GM18505 (cell line): Measurements from ENCODE around the gene UNC45A.

ENCODE experiments used
- ATAC-seq: cut with Tn5 transposase; IDR thresholded peaks from one replicate; pipeline ENCODE4 v1.9.1; 2021; ENCODE audit not compliant: unreplicated experiment
- POLR2A ChIP-seq: IDR thresholded peaks from 4 replicates; pipeline ENCODE4 v1.6.1; 2011; ENCODE audit warnings: borderline replicate concordance; ENCODE audit not compliant: insufficient read depth, insufficient read length; ENCODE audit errors: extremely low read depth

UNC45A gene

DNA sequence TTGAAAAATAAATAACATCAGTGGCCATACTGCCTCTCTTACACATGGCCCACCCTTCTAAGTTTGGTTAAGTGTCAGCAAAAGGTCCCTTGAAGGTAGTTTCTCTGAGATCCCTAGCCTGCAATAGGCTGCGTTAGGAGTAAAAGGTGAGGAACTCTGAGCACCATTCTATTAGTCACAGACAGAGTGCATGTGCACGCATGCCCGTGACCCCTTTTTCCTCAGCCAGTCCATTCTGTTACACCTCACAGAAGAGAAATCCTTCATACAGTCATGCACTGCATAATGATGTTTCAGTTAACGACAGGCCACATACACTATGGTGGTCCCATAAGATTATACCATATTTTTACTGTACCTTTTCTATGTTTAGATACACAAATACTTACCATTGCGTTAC, 32.1 kb downstream of the UNC45A start:
- TF ChIP-seq POLR2A, result no peak
- ATAC-seq, result no peak

- no peak for ATAC-seq
- TF ChIP-seq POLR2A, result no peak
Measured at GRCh38 chr15:90968434-90968833, 33.3 kb downstream of the UNC45A start.

DNA sequence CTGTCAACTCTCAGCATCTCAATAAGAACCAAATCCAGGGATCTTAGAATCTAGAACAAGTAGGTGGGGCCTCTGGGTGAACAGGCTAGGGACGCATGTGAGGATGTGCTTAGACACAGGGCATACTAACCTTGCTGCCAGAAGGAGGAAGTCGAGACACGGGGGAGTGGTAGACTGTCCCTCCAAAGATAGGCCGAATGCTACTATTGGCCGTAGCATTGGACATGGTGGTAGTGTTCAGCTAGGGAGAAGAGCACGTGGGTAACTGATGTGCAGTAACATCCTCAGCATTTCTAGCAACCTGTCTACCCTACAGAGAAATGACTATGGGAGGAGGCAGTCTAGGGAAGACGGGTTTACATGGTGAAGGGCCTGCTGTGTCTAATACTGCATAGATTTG, 35.2 kb downstream of the UNC45A start:
- TF ChIP-seq POLR2A, result no peak
- no peak for ATAC-seq

DNA sequence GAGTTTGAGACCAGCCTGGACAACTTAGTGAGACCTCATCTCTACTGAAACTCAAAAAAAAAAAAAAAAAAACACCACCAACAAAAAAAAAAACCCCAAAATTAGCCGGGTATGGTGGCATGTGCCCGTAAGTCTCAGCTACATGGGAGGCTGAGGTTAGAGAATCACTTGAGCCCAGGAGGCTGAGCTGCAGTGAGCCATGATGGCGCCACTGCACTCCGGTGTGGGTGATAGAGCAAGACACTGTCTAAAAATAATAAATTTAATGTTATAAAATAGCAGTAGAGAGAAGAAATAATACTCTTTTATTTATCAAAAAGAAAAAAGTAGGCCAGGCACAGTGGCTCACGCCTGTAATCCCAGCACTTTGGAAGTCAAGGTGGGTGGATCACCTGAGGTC, 37.0 kb downstream of the UNC45A start:
- no peak for TF ChIP-seq POLR2A
- ATAC-seq, result no peak

DNA sequence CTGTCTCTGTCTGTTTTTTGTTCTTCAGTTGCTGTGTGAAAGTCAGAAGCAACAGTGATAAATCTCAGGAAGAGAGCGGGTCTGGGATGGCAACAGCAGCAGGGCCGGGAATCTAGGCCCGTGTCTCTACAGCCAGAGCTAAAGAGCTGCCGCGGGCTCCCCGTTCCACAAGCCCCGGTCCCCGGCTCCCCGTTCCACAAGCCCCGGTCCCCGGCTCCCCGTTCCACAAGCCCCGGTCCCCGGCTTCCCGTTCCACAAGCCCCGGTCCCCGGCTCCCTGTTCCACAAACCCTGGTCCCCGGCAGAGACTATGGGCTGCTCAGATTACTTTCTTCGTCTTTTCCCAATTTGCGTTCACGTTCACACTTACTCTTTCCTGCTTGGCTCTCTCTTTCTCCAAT, 39.1 kb downstream of the UNC45A start:
- no peak for ATAC-seq
- TF ChIP-seq POLR2A, result no peak

DNA sequence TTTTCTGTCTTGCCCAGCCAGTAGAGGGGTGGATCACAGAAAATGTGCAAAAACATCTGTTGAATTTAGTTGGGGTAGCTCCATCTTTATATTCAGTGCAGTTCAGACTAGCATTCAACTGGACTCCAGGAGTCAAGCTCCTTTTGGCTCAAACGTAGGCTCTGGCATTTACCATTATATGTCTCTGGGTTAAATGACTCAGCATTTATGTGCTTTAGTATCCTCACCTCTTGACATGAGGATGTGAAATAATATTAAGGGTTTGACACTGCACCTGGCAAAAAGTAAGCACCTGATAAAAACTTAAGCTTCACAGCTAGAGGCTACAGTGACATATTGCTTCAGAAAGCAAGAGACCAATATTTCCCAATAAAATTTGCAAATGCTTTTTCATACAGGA, 44.5 kb downstream of the UNC45A start:
- no peak for TF ChIP-seq POLR2A
- ATAC-seq, result no peak

- ATAC-seq, result peak; percentile 85
- no peak for TF ChIP-seq POLR2A
Measured at GRCh38 chr15:90981681-90982080, 46.6 kb downstream of the UNC45A start.

DNA sequence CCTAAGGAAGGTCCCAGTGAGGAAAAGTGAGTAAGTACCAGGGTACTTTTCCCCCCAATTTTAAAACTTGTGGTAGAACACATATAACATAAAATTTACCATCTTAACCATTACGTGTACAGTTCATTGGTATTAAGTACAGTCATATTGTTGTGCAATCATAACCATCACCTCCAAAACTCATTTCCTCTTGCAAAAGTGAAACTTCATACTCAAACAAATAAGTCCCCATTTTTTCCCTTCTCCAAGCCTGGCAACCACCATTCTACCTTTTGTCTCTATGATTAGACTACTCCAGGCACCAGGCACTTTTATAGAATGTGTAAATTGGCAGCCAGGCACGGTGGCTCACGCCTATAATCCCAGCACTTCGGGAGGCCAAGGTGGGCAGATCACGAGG, 47.0 kb downstream of the UNC45A start:
- no peak for TF ChIP-seq POLR2A
- ATAC-seq, result peak; percentile 42

GRCh38 chr15:90986790-90987507, 51.9 kb downstream of the UNC45A start:
- peak; percentile 55 for ATAC-seq
- peak; percentile 3 for TF ChIP-seq POLR2A

DNA sequence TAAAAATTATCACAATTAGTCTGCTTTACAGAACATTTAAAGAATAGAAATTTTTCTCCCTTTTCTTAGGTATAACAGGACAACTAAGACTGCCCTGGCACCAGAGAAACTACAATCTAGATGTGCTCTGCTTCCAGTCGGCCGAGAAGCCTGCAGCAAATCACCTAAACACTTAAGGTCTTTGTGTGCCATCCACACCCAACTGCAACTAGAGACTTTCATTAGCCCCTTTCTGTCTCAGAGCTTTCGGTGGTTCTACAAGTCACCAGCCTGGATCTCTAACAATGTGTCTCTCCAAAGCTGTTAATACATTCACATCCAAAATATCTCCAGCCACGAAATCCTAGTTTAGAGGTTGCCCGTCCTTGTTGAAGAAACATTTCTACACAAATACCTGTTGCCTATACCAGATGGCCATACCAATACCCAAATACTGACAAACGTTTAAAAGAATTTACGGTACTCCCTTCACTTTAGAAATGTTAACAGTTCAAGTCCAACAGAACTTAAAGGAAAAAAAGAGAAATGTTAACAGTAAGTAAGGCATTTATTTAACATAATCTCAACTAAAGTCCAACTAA, 52.6 kb downstream of the UNC45A start:
- ATAC-seq, result no peak
- TF ChIP-seq POLR2A, result no peak

DNA sequence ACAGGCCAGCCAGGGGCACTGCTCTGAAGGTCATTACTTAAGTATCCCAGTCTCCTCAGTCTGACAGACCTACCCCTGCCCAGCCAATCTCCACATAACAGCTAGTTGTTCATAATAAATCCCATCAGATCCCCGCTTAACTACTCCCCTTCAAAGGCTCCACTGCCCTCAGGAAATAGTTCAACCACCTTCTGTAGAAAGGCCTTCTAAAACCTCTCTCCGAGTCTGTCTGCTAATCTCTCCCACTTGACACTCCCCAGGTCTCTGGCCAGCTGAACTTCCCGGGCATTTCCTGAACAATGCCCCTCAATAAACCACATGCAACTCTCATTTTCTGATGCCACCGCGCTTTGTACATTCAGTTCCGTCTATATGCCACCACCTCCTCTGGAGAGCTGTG, 53.2 kb downstream of the UNC45A start:
- no peak for TF ChIP-seq POLR2A
- ATAC-seq, result no peak

GRCh38 chr15:90989040-90989768, 54.1 kb downstream of the UNC45A start:
- no peak for ATAC-seq
- TF ChIP-seq POLR2A, result no peak

- no peak for ATAC-seq
- no peak for TF ChIP-seq POLR2A
Measured at GRCh38 chr15:90990446-90990845, 55.4 kb downstream of the UNC45A start.

DNA sequence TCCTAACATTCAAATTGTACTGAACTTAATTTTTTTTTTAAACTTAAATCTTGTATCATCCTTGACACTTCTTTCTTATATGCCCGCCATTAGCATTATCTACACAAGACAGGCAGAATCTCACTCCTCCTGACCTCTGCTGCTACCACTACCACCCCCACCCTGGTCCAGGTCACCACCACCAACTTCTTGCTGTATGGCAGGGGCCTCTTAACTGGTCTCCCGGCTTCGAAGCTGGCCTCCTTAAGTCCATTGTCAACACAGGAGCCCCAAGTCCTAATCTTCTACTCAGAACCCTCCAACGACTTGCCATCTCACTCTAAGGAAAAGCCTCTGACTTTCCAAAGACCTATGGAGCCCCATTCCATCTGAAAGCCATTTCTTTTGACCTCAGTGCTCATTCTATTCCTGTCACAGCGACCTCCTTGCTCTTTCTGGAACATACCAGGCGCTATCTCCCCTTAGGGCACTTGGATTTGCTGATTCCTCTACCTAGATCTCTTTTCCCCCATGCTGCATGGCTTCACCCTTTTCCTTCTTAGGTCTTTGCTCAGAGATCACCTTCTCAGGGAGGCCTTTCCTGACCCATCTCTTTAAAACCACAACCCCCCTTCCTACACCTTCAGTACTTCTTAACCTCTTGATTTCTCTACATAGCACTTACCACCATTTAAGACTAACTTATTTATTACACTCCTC, 56.7 kb downstream of the UNC45A start:
- no peak for TF ChIP-seq POLR2A
- ATAC-seq, result no peak

DNA sequence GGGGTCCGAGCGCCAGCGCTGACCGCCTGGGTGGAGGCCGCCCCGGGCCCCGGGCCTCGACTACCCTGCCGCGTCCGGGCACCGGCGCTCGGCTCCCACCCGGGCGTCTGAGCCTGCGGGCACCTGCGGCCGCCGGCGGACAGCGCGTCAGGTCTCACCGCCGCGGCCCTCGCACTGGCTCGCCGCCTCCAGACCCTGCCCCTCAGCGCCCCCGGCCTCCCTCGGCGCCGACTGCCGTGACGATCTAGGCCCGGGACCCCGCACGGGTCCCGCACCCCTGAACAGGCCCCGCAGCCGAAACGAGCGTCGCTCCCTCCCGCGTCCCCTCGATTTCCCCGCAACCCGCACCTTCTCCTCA, 59.0 kb downstream of the UNC45A start:
- peak; percentile 21 for ATAC-seq
- no peak for TF ChIP-seq POLR2A
